Mesendoderm (in vitro differentiated cells): ENCODE results near the gene PEX11G.
A peak's percentile ranks its signal among the peaks of the same experiment; 100 is the strongest.

Source experiments
- DNase-seq: peaks from one replicate; pipeline ENCODE4 v3.0.0; 2013
- H2AK5ac ChIP-seq: 2 replicates; pipeline ENCODE4 v1.6.1; 2013; ENCODE audit warnings: low read length, inconsistent platforms
- H2BK120ac ChIP-seq: 2 replicates; pipeline ENCODE4 v1.6.1; 2013; ENCODE audit warnings: low read depth, mild to moderate bottlenecking, low read length, moderate library complexity, mixed read lengths
- H2BK15ac ChIP-seq: replicated peaks from 2 replicates; pipeline ENCODE4 v1.6.1; 2013; ENCODE audit warnings: low read depth, mild to moderate bottlenecking, moderate library complexity
- H2BK5ac ChIP-seq: 2 replicates; pipeline ENCODE4 v1.6.1; 2013; ENCODE audit warnings: low read length, inconsistent platforms
- H3K18ac ChIP-seq: 2 replicates; pipeline ENCODE4 v1.6.1; 2013; ENCODE audit warnings: mild to moderate bottlenecking, low read length, mixed read lengths
- H3K23ac ChIP-seq: one replicate; pipeline ENCODE4 v1.6.1; 2013; ENCODE audit warnings: low read length
- H3K27ac ChIP-seq: 2 replicates; pipeline ENCODE4 v1.5.1; 2013; ENCODE audit warnings: low read depth, mild to moderate bottlenecking, inconsistent platforms, low read length, moderate library complexity
- H3K27me3 ChIP-seq: 2 replicates; pipeline ENCODE4 v1.6.1; 2013; ENCODE audit warnings: low read length, control low read depth, mild to moderate bottlenecking, inconsistent platforms; ENCODE audit not compliant: insufficient read depth, poor library complexity
- H3K36me3 ChIP-seq: 2 replicates; pipeline ENCODE4 v1.6.1; 2013; ENCODE audit warnings: low read length, inconsistent platforms; ENCODE audit not compliant: control insufficient read depth, insufficient read depth
- H3K4ac ChIP-seq: one replicate; pipeline ENCODE4 v1.6.1; 2013; ENCODE audit warnings: low read depth, mild to moderate bottlenecking, low read length, moderate library complexity
- H3K4me1 ChIP-seq: 2 replicates; pipeline ENCODE4 v1.6.1; 2013; ENCODE audit warnings: low read depth, low read length, inconsistent platforms; ENCODE audit not compliant: control insufficient read depth
- H3K4me2 ChIP-seq: 2 replicates; pipeline ENCODE4 v1.6.1; 2013; ENCODE audit warnings: low read length
- H3K4me3 ChIP-seq: 2 replicates; pipeline ENCODE4 v1.5.1; 2013; ENCODE audit warnings: mild to moderate bottlenecking, low read length
- H3K56ac ChIP-seq: one replicate; pipeline ENCODE4 v1.6.1; 2013; ENCODE audit warnings: low read length
- H3K79me1 ChIP-seq: 2 replicates; pipeline ENCODE4 v1.6.1; 2013; ENCODE audit warnings: low read length, inconsistent platforms
- H3K79me2 ChIP-seq: 2 replicates; pipeline ENCODE4 v1.6.1; 2013; ENCODE audit warnings: mild to moderate bottlenecking, low read length; ENCODE audit not compliant: control insufficient read depth, insufficient read depth
- H3K9ac ChIP-seq: 2 replicates; pipeline ENCODE4 v1.6.1; 2013; ENCODE audit warnings: low read length, inconsistent platforms
- H4K5ac ChIP-seq: one replicate; pipeline ENCODE4 v1.6.1; 2013; ENCODE audit warnings: low read length
- H4K8ac ChIP-seq: one replicate; pipeline ENCODE4 v1.6.1; 2013; ENCODE audit warnings: low read depth, mild to moderate bottlenecking, control low read depth, low read length, moderate library complexity
- WGBS: extraction: QIAGEN DNeasy Blood & Tissue Kit; methylation state at CpG from one replicate; pipeline ENCODE4 v1.1.7; 2013; ENCODE audit warnings: low lambda C conversion rate, missing lambda C conversion rate; ENCODE audit not compliant: insufficient coverage; ENCODE audit errors: extremely low coverage; 5-methylcytosine and 5-hydroxymethylcytosine counted together

PEX11G gene

DNA sequence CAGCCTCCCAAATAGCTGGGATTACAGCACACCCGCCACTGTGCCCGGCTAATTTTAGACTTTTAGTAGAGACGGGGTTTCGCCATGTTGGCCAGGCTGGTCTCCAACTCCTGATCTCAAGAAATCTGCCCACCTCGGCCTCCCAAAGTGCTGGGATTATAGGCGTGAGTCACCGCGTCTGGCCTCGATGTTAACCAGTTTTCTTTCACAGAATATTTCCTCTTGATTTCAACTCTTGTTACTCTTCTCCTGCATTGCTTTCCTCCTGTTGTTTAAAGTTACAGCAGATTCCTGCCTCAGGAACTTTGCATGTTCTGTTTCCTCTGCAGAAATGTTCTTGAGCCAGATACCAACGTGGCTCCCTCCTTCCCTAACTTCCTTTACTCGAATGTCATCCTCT lies 3.7 kb upstream of the PEX11G start:
- no peak overlapping the region for H4K5ac ChIP-seq
- no peak overlapping the region for H3K18ac ChIP-seq
- H3K9ac ChIP-seq, result no peak overlapping the region
- H3K4ac ChIP-seq, result no peak overlapping the region
- no peaks in the 10 kb centered on the region for H3K36me3 ChIP-seq
- no peaks in the 10 kb centered on the region for H3K79me1 ChIP-seq
- H4K8ac ChIP-seq, result no peak overlapping the region
- no peak overlapping the region for H3K23ac ChIP-seq
- no CpG with 5 or more reads among the region's 11 CpGs for WGBS
- no peak overlapping the region for H3K27ac ChIP-seq
- no peak overlapping the region for H2BK15ac ChIP-seq
- H3K4me3 ChIP-seq, result no peak overlapping the region
- H3K79me2 ChIP-seq, result no peaks in the 10 kb centered on the region
- H3K4me1 ChIP-seq, result peaks cover 2% of the 10 kb centered on the region
- no peak overlapping the region for H2AK5ac ChIP-seq
- no peaks in the 10 kb centered on the region for H3K27me3 ChIP-seq
- H3K4me2 ChIP-seq, result no peak overlapping the region
- no peak for DNase-seq
- no peak overlapping the region for H3K56ac ChIP-seq
- no peak overlapping the region for H2BK5ac ChIP-seq
- no peak overlapping the region for H2BK120ac ChIP-seq

DNA sequence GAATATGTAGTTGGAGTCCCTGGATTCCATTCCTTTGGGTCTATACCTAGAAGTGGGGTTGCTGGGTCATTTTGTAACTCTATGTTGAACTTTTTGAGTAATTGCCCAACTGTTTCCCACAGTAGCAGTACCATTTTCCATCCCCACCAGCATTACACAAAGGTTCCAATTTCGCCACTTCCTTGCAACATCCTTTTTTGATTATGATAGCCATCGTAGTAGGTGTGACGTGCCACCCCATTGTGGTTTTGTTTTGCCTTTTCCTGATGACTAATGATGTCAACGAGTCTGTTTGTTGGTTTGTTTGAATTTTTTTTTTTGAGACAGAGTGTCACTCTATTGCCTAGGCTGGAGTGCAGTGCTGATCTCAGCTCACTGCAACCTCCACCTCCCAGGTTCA lies 3.3 kb upstream of the PEX11G start:
- no peak overlapping the region for H3K4ac ChIP-seq
- no peaks in the 10 kb centered on the region for H3K36me3 ChIP-seq
- no peak overlapping the region for H3K4me3 ChIP-seq
- no peak overlapping the region for H2AK5ac ChIP-seq
- H3K18ac ChIP-seq, result no peak overlapping the region
- no peaks in the 10 kb centered on the region for H3K79me2 ChIP-seq
- no peak overlapping the region for H3K23ac ChIP-seq
- no peaks in the 10 kb centered on the region for H3K27me3 ChIP-seq
- H2BK5ac ChIP-seq, result no peak overlapping the region
- no peak overlapping the region for H2BK120ac ChIP-seq
- H4K5ac ChIP-seq, result no peak overlapping the region
- H3K56ac ChIP-seq, result no peak overlapping the region
- no peak overlapping the region for H2BK15ac ChIP-seq
- H3K79me1 ChIP-seq, result no peaks in the 10 kb centered on the region
- no peak overlapping the region for H3K4me2 ChIP-seq
- H3K27ac ChIP-seq, result no peak overlapping the region
- no peak overlapping the region for H3K9ac ChIP-seq
- no peak for DNase-seq
- no peak overlapping the region for H4K8ac ChIP-seq
- peaks cover 2% of the 10 kb centered on the region for H3K4me1 ChIP-seq
- no CpG with 5 or more reads among the region's 4 CpGs for WGBS

DNA sequence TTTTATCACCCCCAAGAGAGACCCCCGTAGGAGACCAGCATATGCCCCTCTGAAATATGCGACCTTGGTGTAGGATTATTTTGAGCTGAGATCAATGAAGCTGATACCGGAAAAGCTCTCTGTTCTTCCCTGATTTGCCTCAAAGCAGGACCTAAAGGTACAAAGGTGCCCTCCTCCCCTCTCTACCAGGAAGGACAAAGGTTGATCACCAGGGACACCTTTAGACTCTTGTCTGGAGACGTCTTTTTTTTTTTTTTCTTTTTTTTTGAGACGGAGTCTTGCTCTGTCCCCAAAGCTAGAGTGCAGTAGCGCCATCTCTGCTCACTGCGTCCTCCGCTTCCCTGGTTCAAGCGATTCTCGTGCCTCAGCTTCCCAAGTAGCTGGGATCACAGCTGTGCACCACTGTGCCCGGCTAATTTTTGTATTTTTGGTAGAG lies 792 bp upstream of the PEX11G start:
- no peaks in the 10 kb centered on the region for H3K27me3 ChIP-seq
- no peak overlapping the region for H3K27ac ChIP-seq
- peak overlapping the region; percentile 10 for H2AK5ac ChIP-seq
- no peak overlapping the region for H3K18ac ChIP-seq
- no peak overlapping the region for H2BK5ac ChIP-seq
- H3K4me1 ChIP-seq, result peaks cover 2% of the 10 kb centered on the region
- peak overlapping the region; percentile 90 for H4K5ac ChIP-seq
- no peak overlapping the region for H3K23ac ChIP-seq
- peak overlapping the region; percentile 17 for H3K56ac ChIP-seq
- H3K79me1 ChIP-seq, result no peaks in the 10 kb centered on the region
- no peak overlapping the region for H2BK15ac ChIP-seq
- no peak overlapping the region for H3K4me3 ChIP-seq
- no peaks in the 10 kb centered on the region for H3K79me2 ChIP-seq
- WGBS, result no CpG with 5 or more reads among the region's 11 CpGs
- H3K4me2 ChIP-seq, result no peak overlapping the region
- H3K36me3 ChIP-seq, result no peaks in the 10 kb centered on the region
- H3K9ac ChIP-seq, result peak overlapping the region; percentile 58
- no peak overlapping the region for H2BK120ac ChIP-seq
- H3K4ac ChIP-seq, result peak overlapping the region; percentile 37
- H4K8ac ChIP-seq, result peak overlapping the region; percentile 99
- peak; percentile 21 for DNase-seq

DNA sequence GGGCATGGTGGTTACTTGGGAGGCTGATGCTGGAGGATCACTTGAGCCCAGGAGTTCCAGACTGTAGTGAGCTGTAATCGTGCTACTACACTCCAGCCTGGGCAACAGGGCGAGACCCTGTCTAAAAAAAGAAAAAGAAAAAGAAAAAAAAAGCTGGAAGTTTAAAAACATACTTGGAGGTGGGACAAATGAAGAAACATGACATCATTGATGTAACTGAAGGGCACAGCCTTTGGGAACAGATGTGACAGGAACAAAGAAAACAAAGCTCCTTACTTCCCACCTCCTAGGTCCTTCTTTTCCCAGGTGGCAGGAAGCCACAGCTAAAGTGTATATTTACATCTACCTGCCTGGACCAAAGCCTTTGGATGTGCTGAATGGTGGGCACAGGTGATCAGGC lies 1.9 kb downstream of the PEX11G start:
- DNase-seq, result no peak
- Histone ChIP-seq H3K4me1 (peaks cover 5% of the 10 kb centered on the region), H2BK120ac (no peak overlapping the region), H3K23ac (no peak overlapping the region), H3K79me2 (no peaks in the 10 kb centered on the region), H3K56ac (no peak overlapping the region), H3K4me2 (no peak overlapping the region), H3K27ac (no peak overlapping the region), H3K36me3 (no peaks in the 10 kb centered on the region), H2BK5ac (no peak overlapping the region), H2BK15ac (no peak overlapping the region), H2AK5ac (no peak overlapping the region), H4K8ac (no peak overlapping the region), H4K5ac (no peak overlapping the region), H3K27me3 (no peaks in the 10 kb centered on the region), H3K4ac (no peak overlapping the region), H3K18ac (no peak overlapping the region), H3K79me1 (no peaks in the 10 kb centered on the region), H3K4me3 (no peak overlapping the region), H3K9ac (no peak overlapping the region)
- WGBS, result no CpG with 5 or more reads among the region's 2 CpGs

DNA sequence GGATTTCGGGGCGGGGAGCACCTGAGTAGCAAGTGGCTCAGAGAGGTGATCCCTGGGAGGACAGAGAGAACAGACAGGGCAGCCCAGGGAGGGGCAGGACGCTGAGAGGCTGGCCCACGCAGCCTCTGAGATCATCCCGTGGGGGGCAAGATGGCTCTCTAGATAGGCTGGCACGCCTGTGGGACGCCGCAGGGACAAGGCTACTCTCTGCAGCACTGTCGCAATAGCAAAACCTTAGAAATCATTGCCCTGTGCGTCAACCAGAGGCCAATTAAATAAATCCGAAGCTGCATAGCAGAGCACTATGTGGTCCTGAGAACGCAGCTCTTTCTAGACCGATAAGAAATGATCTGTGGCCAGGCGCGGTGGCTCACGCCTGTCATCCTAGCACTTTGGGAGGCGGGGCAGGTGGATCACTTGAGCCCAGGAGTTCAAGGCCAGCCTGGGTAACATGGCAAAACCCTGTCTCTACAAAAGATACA lies 5.1 kb downstream of the PEX11G start:
- Histone ChIP-seq H3K79me2 (no peaks in the 10 kb centered on the region), H3K9ac (no peak overlapping the region), H3K4me1 (peaks cover 3% of the 10 kb centered on the region), H4K5ac (no peak overlapping the region), H3K79me1 (no peaks in the 10 kb centered on the region), H3K36me3 (no peaks in the 10 kb centered on the region), H3K18ac (no peak overlapping the region), H3K27ac (no peak overlapping the region), H2BK120ac (no peak overlapping the region), H3K27me3 (no peaks in the 10 kb centered on the region), H2AK5ac (no peak overlapping the region), H4K8ac (no peak overlapping the region), H3K4me3 (no peak overlapping the region), H2BK15ac (no peak overlapping the region), H3K23ac (no peak overlapping the region), H2BK5ac (no peak overlapping the region), H3K56ac (peak overlapping the region; percentile 86), H3K4ac (no peak overlapping the region), H3K4me2 (no peak overlapping the region)
- WGBS, result no CpG with 5 or more reads among the region's 17 CpGs
- DNase-seq, result no peak
